ENCODE results near the gene MOV10. TPM values are rescaled to one million over a fixed set of nuclear protein-coding genes. Genes with fewer than 3 reads are reported as not detected.

MOV10 gene
- total and polyA plus RNA-seq, 2 of the 13 experiments (the other 11 are each of a cell fraction or from before 2014, with no cell fraction given), result 56.4 to 58.2 TPM

- TF ChIP-seq AKAP8 (CRISPR knock-in tag; IDR thresholded peaks at IDR 0.05) (no peak), RBM39 (IDR thresholded peaks at IDR 0.05; ENCODE audit: low read depth, low read length, poor library complexity, severe bottlenecking) (peak; percentile 18), ZC3H4 (CRISPR knock-in tag; IDR thresholded peaks at IDR 0.05; ENCODE audit: borderline replicate concordance) (no peak), SMARCC2 (IDR thresholded peaks at IDR 0.05) (no peak), ZNF780A (CRISPR knock-in tag; IDR thresholded peaks at IDR 0.05) (peak; percentile 57; the same call in 1 of the 2 replicates), ZNF280B (CRISPR knock-in tag; IDR thresholded peaks at IDR 0.05; ENCODE audit: borderline replicate concordance) (0 out of 2 replicates have a peak, but pooled peaks have one; percentile 11), HHEX (CRISPR knock-in tag; IDR thresholded peaks at IDR 0.05) (no peak), ZNF335 (CRISPR knock-in tag; IDR thresholded peaks at IDR 0.05) (no peak), ASH2L (IDR thresholded peaks at IDR 0.05; ENCODE audit: insufficient read length, low read depth, low read length) (peak; percentile 6), RELA (CRISPR knock-in tag; IDR thresholded peaks at IDR 0.05) (no peak), NKX3-1 (CRISPR knock-in tag; IDR thresholded peaks at IDR 0.05) (no peak), SRF (IDR thresholded peaks at IDR 0.05; ENCODE audit: low read depth, low read length) (no peak), SMAD9 (CRISPR knock-in tag; IDR thresholded peaks at IDR 0.05) (no peak), ZNF44 (CRISPR knock-in tag; IDR thresholded peaks at IDR 0.05) (no peak), TGIF2 (CRISPR knock-in tag; IDR thresholded peaks at IDR 0.05) (no peak), ZNF670 (CRISPR knock-in tag; IDR thresholded peaks at IDR 0.05; ENCODE audit: borderline replicate concordance) (peak; percentile 35; the same call in 1 of the 2 replicates), MZF1 (CRISPR knock-in tag; IDR thresholded peaks at IDR 0.05; ENCODE audit: borderline replicate concordance) (no peak), RNF2 (conservative IDR thresholded peaks at IDR 0.05; ENCODE audit: low read depth) (no peak), SOX5 (CRISPR knock-in tag; IDR thresholded peaks at IDR 0.05; ENCODE audit: borderline replicate concordance) (no peak), GABPA (IDR thresholded peaks at IDR 0.05; ENCODE audit: low read depth, low read length) (no peak), GABPA (CRISPR knock-in tag; IDR thresholded peaks at IDR 0.05; ENCODE audit: low read depth) (no peak), ZFP41 (CRISPR knock-in tag; IDR thresholded peaks at IDR 0.05; ENCODE audit: borderline replicate concordance) (no peak), RARA (CRISPR knock-in tag; IDR thresholded peaks at IDR 0.05) (no peak), MEIS1 (CRISPR knock-in tag; IDR thresholded peaks at IDR 0.05; ENCODE audit: borderline replicate concordance) (no peak), FOXO4 (CRISPR knock-in tag; conservative IDR thresholded peaks at IDR 0.05) (no peak), BCLAF1 (IDR thresholded peaks at IDR 0.05) (no peak), ZNF451 (CRISPR knock-in tag; IDR thresholded peaks at IDR 0.05) (peak; percentile 68; the same call in 1 of the 2 replicates)
Measured at GRCh38 chr1:112706505-112707220, 32.2 kb downstream of the MOV10 start, which contains the start of gene RHOC (continued).
